Body of pancreas (tissue), 4 donors: ENCODE results near the gene HTATSF1.

Source experiments
- POLR2A ChIP-seq, 3 donors: fragments of 450-650 bp; IDR thresholded peaks; one replicate each; pipeline ENCODE4 v1.6.1; 2016; ENCODE audit warnings: antibody characterized with exemption in 3 of 3, mild to moderate bottlenecking in 2 of 3
- TF ChIP-seq, protein P1 (sequence below), 7 experiments: fragments of 450-650 bp in 4 of 7; fragments of 200-600 bp in 3 of 7; sonication (generic) in 3 of 7; IDR thresholded peaks; one replicate each; pipeline ENCODE4 v1.5.1; 2016 to 2019; ENCODE audit warnings: antibody characterized with exemption in 7 of 7

DNA sequence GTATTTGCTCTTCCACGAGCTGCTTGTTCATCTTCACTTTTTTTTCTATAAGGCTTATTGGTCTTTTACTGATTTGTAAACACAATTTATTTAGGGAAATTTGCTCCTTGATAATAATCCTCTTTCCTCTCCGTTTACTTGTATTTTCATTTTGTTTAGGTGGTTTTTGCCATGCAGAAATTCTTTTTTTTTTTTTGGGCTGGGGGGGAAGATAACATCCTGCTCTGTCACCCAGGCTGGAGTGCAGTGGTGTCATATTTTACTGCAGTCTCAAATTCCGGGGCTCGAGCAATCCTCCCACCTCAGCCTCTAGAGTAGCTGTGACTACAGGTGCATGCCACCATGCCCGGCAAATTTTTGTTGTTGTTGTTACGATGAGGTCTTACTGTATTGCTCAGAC, 41.3 kb upstream of the HTATSF1 start:
- TF ChIP-seq, protein P1, sequence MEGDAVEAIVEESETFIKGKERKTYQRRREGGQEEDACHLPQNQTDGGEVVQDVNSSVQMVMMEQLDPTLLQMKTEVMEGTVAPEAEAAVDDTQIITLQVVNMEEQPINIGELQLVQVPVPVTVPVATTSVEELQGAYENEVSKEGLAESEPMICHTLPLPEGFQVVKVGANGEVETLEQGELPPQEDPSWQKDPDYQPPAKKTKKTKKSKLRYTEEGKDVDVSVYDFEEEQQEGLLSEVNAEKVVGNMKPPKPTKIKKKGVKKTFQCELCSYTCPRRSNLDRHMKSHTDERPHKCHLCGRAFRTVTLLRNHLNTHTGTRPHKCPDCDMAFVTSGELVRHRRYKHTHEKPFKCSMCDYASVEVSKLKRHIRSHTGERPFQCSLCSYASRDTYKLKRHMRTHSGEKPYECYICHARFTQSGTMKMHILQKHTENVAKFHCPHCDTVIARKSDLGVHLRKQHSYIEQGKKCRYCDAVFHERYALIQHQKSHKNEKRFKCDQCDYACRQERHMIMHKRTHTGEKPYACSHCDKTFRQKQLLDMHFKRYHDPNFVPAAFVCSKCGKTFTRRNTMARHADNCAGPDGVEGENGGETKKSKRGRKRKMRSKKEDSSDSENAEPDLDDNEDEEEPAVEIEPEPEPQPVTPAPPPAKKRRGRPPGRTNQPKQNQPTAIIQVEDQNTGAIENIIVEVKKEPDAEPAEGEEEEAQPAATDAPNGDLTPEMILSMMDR (IDR thresholded peaks at IDR 0.05) = no peak
- TF ChIP-seq POLR2A (IDR thresholded peaks at IDR 0.05) = no peak
